Calu3 (cell line): ENCODE measurements around the gene IKZF1. TPM values are rescaled to one million over a fixed set of nuclear protein-coding genes. Genes with fewer than 3 reads are reported as not detected.

Source experiments
- BruUV-seq: library from RNA; stranded (reverse); fragments of 400-500 nt; replicated peaks from 2 replicates; lab custom pipeline; 2021; lab: Mats Ljungman, UMichigan
- CTCF ChIA-PET: fragments of 300-600 bp; sonication (Branson Sonifier 250); formaldehyde crosslinking; loops from one replicate; lab custom pipeline; 2022; ENCODE audit warnings: antibody characterized with exemption; lab: Charles Lee
- DNase-seq: peaks from one replicate; pipeline ENCODE4 v3.0.0; 2022
- H3K27ac Mint-ChIP-seq: one replicate; pipeline ENCODE4 v1.8.0; 2022; ENCODE audit warnings: mixed read lengths; ENCODE audit not compliant: unreplicated experiment
- H3K27me3 Mint-ChIP-seq: one replicate; pipeline ENCODE4 v1.8.0; 2022; ENCODE audit warnings: mixed read lengths; ENCODE audit not compliant: unreplicated experiment
- H3K36me3 Mint-ChIP-seq: one replicate; pipeline ENCODE4 v1.8.0; 2022; ENCODE audit warnings: mild to moderate bottlenecking, moderate library complexity, mixed read lengths; ENCODE audit not compliant: insufficient read depth, unreplicated experiment
- H3K4me1 Mint-ChIP-seq: one replicate; pipeline ENCODE4 v1.8.0; 2022; ENCODE audit warnings: mild to moderate bottlenecking, low read depth, mixed read lengths; ENCODE audit not compliant: unreplicated experiment
- H3K4me3 Mint-ChIP-seq: one replicate; pipeline ENCODE4 v1.8.0; 2022; ENCODE audit warnings: mild to moderate bottlenecking, low read depth, moderate library complexity, mixed read lengths; ENCODE audit not compliant: unreplicated experiment
- H3K9me3 Mint-ChIP-seq: one replicate; pipeline ENCODE4 v1.8.0; 2022; ENCODE audit warnings: low read depth, mixed read lengths; ENCODE audit not compliant: unreplicated experiment
- CTCF ChIP-seq: fragments of 200-600 bp; IDR thresholded peaks from one replicate; pipeline ENCODE4 v1.8.0; 2022; ENCODE audit warnings: antibody characterized with exemption; ENCODE audit not compliant: unreplicated experiment
- intact Hi-C: fragments of 100-400 bp; cut with micrococcal nuclease; formaldehyde crosslinking; loops from one replicate; pipeline ENCODE4 v1.10.0; 2022; ENCODE audit not compliant: unreplicated experiment
- total RNA-seq: library from RNA; stranded (reverse); gene quantifications from 2 replicates; pipeline ENCODE4 v1.2.3, GENCODE V29; 2022

Gene IKZF1
- total RNA-seq, 1 experiment from 2014 or later: 0.28 TPM

DNA sequence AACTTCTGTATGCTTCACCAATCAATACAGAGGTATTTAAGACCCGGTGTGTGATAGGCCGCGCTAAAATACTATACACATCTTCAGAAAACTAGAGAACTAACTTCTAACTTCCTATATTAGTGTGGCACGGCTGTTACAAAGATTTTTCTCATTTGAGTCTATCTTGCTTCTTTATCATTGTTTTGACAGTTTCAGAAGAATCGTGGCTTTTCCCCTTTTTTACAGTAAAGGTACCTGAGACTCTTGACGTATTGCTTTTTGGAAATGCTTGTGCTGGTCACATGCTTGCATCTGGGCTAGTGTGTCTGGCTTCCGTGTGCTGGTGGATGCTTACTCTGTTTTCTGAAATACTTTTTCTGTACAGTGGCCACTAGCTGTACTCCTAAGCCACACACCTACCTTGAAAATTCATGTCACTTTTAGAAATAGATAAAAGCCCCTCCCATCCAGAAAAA, 12.7 kb downstream of the IKZF1 start:
- CTCF ChIA-PET: no interaction called here
- Mint-ChIP-seq H3K36me3 (no peaks in the 10 kb centered on the region), H3K27ac (no peak overlapping the region), H3K4me3 (no peak overlapping the region), H3K4me1 (no peaks in the 10 kb centered on the region), H3K9me3 (no peaks in the 10 kb centered on the region), H3K27me3 (peaks cover 97% of the 10 kb centered on the region)
- no TSS peak for BruUV-seq
- no peak for DNase-seq
- intact Hi-C loops: no loop called here
- TF ChIP-seq CTCF: no peak

DNA sequence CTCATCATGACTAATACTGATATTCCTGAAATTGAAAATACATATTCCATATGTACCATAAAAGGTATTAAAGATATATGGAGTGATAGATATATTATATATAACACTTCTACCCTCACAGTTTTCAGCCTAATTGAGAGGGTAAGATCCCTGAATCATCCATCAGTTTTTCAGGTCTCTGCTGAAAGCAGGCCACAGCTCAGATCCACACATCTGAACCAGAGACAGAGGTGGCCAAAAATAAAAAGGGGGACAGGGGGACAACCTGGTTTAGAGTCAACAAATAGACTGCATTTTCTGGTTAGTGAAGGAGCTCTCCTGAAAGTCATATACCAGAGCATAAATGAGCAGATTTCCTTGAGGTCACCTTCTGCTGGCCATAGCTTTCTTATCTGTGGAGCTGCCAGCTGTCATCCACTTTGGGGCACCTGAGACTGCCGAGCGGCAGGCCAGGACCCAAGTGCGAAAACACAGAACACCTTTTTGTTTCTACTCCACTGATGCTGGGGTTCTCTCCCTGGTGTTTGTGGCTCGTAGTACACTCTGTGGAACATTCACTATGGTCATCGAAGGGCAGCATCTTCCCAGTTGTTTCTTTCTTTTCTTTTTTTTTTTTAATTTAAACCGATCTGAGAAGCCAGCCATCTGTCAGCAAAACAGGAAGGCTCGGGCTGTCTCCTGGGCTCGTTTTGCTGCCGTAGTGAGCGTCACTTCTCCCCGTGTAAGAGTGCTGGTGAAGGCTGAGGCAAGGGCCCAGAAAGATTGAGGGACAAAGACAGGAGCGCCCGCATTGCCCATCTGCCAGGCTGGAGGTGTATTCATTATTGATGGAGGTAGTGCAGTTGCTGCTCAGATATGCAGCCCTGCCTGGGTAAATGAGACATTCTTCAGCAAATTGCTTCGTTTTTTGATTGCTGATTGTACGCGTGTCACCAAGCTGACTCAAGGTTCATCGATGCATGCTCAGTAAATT, 13.5 kb downstream of the IKZF1 start:
- Mint-ChIP-seq H3K27ac (no peak overlapping the region), H3K9me3 (no peaks in the 10 kb centered on the region), H3K36me3 (no peaks in the 10 kb centered on the region), H3K4me1 (no peaks in the 10 kb centered on the region), H3K4me3 (no peak overlapping the region), H3K27me3 (peaks cover 97% of the 10 kb centered on the region)
- TF ChIP-seq CTCF: no peak
- CTCF ChIA-PET: no interaction called here
- BruUV-seq: no TSS peak
- intact Hi-C loops: no loop called here
- DNase-seq: no peak

DNA sequence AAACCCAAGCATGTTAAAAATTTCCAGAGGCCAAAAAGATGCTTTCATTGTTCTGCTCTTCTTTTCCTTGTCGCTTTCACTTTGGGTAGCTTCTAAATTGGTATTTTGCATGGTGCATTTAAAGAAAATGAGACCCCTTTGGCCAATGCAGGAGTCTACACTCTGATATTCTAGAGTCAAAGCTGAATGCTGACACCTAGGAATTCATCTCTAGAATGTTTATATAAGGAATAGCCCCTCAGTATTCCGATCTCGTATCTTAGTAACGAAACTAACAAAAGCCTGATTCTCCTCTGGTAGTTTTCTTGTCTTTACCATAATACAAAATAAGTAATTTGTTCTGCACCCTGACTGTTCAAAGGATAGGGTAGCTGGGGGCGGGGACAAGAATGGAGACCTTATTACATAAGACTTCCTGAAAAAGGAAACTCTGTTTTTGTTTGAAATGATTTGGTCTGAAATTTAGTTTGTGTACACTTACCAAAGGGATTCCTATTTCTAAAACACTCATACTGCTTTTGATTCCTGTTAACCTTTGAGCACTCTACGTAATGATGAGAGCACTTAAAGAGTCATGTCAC, 17.1 kb downstream of the IKZF1 start:
- Mint-ChIP-seq H3K27ac (no peak overlapping the region), H3K4me3 (no peak overlapping the region), H3K36me3 (no peaks in the 10 kb centered on the region), H3K9me3 (no peaks in the 10 kb centered on the region), H3K27me3 (peaks cover 99% of the 10 kb centered on the region), H3K4me1 (no peaks in the 10 kb centered on the region)
- no TSS peak for BruUV-seq
- no peak for DNase-seq
- CTCF ChIA-PET: no interaction called here
- intact Hi-C loops: no loop called here
- TF ChIP-seq CTCF: no peak

GRCh38 chr7:50324113-50324512, 19.6 kb downstream of the IKZF1 start:
- no peaks in the 10 kb centered on the region for H3K36me3 Mint-ChIP-seq
- no peak for DNase-seq
- intact Hi-C loops: no loop called here
- H3K4me1 Mint-ChIP-seq: no peaks in the 10 kb centered on the region
- H3K9me3 Mint-ChIP-seq: no peaks in the 10 kb centered on the region
- H3K4me3 Mint-ChIP-seq: no peak overlapping the region
- peaks cover 84% of the 10 kb centered on the region for H3K27me3 Mint-ChIP-seq
- CTCF ChIA-PET: no interaction called here
- BruUV-seq: no TSS peak
- no peak overlapping the region for H3K27ac Mint-ChIP-seq
- no peak for TF ChIP-seq CTCF
